Kasumi-1 (cell line): Measurements from ENCODE around the gene NRTN.
"Not testable (repeated sequence)": the region's sequence is repeated elsewhere in the genome, so short reads cannot be mapped to it uniquely, and the experiment has no call there.

Experiments
- DNase-seq, 2 experiments: peaks; one replicate each; lab custom pipeline; 2025; lab: John Stamatoyannopoulos, UW

The NRTN gene

GRCh38 chr19:5838353-5839064, 33.6 kb downstream of the NRTN start:
- no peak for DNase-seq

GRCh38 chr19:5839065-5840017, 34.5 kb downstream of the NRTN start, which contains the start of gene FUT6:
FUT6 (minus strand) TSS chr19:5839702; CDS start chr19:5832567, 7,135 bp downstream.
- DNase-seq, result peak; percentile 26 to 50

- not testable (repeated sequence) for DNase-seq
These were observed 36.9 kb downstream of the NRTN start for GRCh38 chr19:5841735-5842111.

GRCh38 chr19:5843295-5843927, 38.5 kb downstream of the NRTN start:
- no peak for DNase-seq

- no peak for DNase-seq
These were observed 39.9 kb downstream of the NRTN start for GRCh38 chr19:5844456-5845433.

GRCh38 chr19:5847846-5848245, 43.0 kb downstream of the NRTN start:
- DNase-seq, result not testable (repeated sequence)

GRCh38 chr19:5848621-5849020, 43.8 kb downstream of the NRTN start:
- DNase-seq, result not testable (repeated sequence)

- DNase-seq, result no peak
These were observed 45.3 kb downstream of the NRTN start for GRCh38 chr19:5850189-5850588.

GRCh38 chr19:5850743-5851293, 46.0 kb downstream of the NRTN start:
- DNase-seq, result no peak

GRCh38 chr19:5851302-5851701, 46.4 kb downstream of the NRTN start, which contains the start of gene FUT3:
FUT3 (minus strand) TSS chr19:5851449.
- no peak for DNase-seq

- DNase-seq, result not testable (repeated sequence)
These were observed 49.3 kb downstream of the NRTN start for GRCh38 chr19:5854121-5854520.

- DNase-seq, result not testable (repeated sequence)
These were observed 50.3 kb downstream of the NRTN start for GRCh38 chr19:5855151-5855550.

GRCh38 chr19:5857203-5858081, 52.6 kb downstream of the NRTN start:
- no peak for DNase-seq

- no peak for DNase-seq
These were observed 58.3 kb downstream of the NRTN start for GRCh38 chr19:5863030-5863665.

- no peak for DNase-seq
These were observed 59.3 kb downstream of the NRTN start for GRCh38 chr19:5864013-5864720.

GRCh38 chr19:5864725-5865486, 60.0 kb downstream of the NRTN start:
- DNase-seq, result no peak

- DNase-seq, result no peak
These were observed 60.9 kb downstream of the NRTN start for GRCh38 chr19:5865772-5866171.
